BLaER1 treated with 17β-estradiol and CSF1 and Interleukin-3, amounts not matched to agents 10 nM and 100 nM (cell line): ENCODE results near the gene CEMIP2.

Source experiments
- H3K27ac ChIP-seq, 11 experiments: shearing (Covaris generic); formaldehyde crosslinking; 2 replicates each; pipeline ENCODE4 v1.8.1; 2022
- H3K27me3 ChIP-seq, 11 experiments: shearing (Covaris generic); formaldehyde crosslinking; 2 replicates each; pipeline ENCODE4 v1.8.1; 2022
- H3K36me3 ChIP-seq, 11 experiments: shearing (Covaris generic); formaldehyde crosslinking; 2 replicates each; pipeline ENCODE4 v1.8.1; 2022
- H3K4me1 ChIP-seq, 10 experiments: shearing (Covaris generic); formaldehyde crosslinking; 2 replicates each; pipeline ENCODE4 v1.8.1; 2022
- H3K4me2 ChIP-seq, 11 experiments: shearing (Covaris generic); formaldehyde crosslinking; 2 replicates each; pipeline ENCODE4 v1.8.1; 2022
- H3K4me3 ChIP-seq, 10 experiments: shearing (Covaris generic); formaldehyde crosslinking; 2 replicates each; pipeline ENCODE4 v1.8.1; 2022
- H3K9ac ChIP-seq, 11 experiments: shearing (Covaris generic); formaldehyde crosslinking; 2 replicates each; pipeline ENCODE4 v1.8.1; 2022
- H3K9me3 ChIP-seq, 11 experiments: shearing (Covaris generic); formaldehyde crosslinking; replicated peaks in 1 of 11; 2 replicates each; pipeline ENCODE4 v1.8.1; 2022
- H4K20me1 ChIP-seq, 11 experiments: shearing (Covaris generic); formaldehyde crosslinking; 2 replicates each; pipeline ENCODE4 v1.8.1; 2022
- Cebpa-rat ChIP-seq, 11 experiments: shearing (Covaris generic); IDR thresholded peaks; 2 replicates each; pipeline ENCODE4 v1.8.1; 2022

CEMIP2 gene

GRCh38 chr9:71656496-71656895 lies 111.8 kb downstream of the CEMIP2 start:
- Histone ChIP-seq H3K4me1 (peaks cover 0 to 5% (median 0%) of the 10 kb centered on the region in 10 experiments; a peak in 1 of 20 replicates), H3K27ac (no peak overlapping the region), H3K4me2 (no peak overlapping the region), H3K9me3 (peaks cover 12 to 30% (median 20%) of the 10 kb centered on the region in 11 experiments), H3K36me3 (peaks cover 0 to 4% (median 0%) of the 10 kb centered on the region in 11 experiments; a peak in 1 of 22 replicates), H3K9ac (no peak overlapping the region), H4K20me1 (no peaks in the 10 kb centered on the region), H3K4me3 (no peak overlapping the region), H3K27me3 (no peaks in the 10 kb centered on the region)
- TF ChIP-seq Cebpa-rat (IDR thresholded peaks at IDR 0.05), result no peak

GRCh38 chr9:71655778-71656177 lies 112.5 kb downstream of the CEMIP2 start:
- Histone ChIP-seq H3K27ac (no peak overlapping the region), H3K27me3 (no peaks in the 10 kb centered on the region), H3K9me3 (peaks cover 12 to 30% (median 20%) of the 10 kb centered on the region in 11 experiments), H3K4me1 (peaks cover 0 to 10% (median 0%) of the 10 kb centered on the region in 10 experiments; a peak in 1 of 20 replicates), H3K4me2 (no peak overlapping the region), H3K9ac (no peak overlapping the region), H4K20me1 (no peaks in the 10 kb centered on the region), H3K4me3 (no peak overlapping the region), H3K36me3 (peaks cover 0 to 4% (median 0%) of the 10 kb centered on the region in 11 experiments; a peak in 1 of 22 replicates)
- no peak for TF ChIP-seq Cebpa-rat (IDR thresholded peaks at IDR 0.05)

GRCh38 chr9:71655141-71655540 lies 113.2 kb downstream of the CEMIP2 start:
- Histone ChIP-seq H4K20me1 (no peaks in the 10 kb centered on the region), H3K36me3 (peaks cover 0 to 4% (median 0%) of the 10 kb centered on the region in 11 experiments; a peak in 1 of 22 replicates), H3K4me1 (peaks cover 0 to 13% (median 0%) of the 10 kb centered on the region in 10 experiments; a peak in 1 of 20 replicates), H3K27me3 (no peaks in the 10 kb centered on the region), H3K4me3 (no peak overlapping the region), H3K9ac (no peak overlapping the region), H3K27ac (no peak overlapping the region), H3K4me2 (no peak overlapping the region), H3K9me3 (peaks cover 12 to 30% (median 20%) of the 10 kb centered on the region in 11 experiments)
- no peak for TF ChIP-seq Cebpa-rat (IDR thresholded peaks at IDR 0.05)

- TF ChIP-seq Cebpa-rat (IDR thresholded peaks at IDR 0.05), result no peak
- H3K9ac ChIP-seq, result no peak overlapping the region
- peaks cover 9 to 19% (median 11%) of the 10 kb centered on the region in 11 experiments for H3K9me3 ChIP-seq
- peaks cover 10 to 34% (median 10%) of the 10 kb centered on the region in 10 experiments for H3K4me1 ChIP-seq
- H4K20me1 ChIP-seq, result no peaks in the 10 kb centered on the region
- H3K27me3 ChIP-seq, result no peaks in the 10 kb centered on the region
- H3K36me3 ChIP-seq, result peaks cover 0 to 4% (median 0%) of the 10 kb centered on the region in 11 experiments; a peak in 1 of 22 replicates
- no peak overlapping the region for H3K4me3 ChIP-seq
- H3K27ac ChIP-seq, result no peak overlapping the region
- H3K4me2 ChIP-seq, result no peak overlapping the region
These were observed 115.8 kb downstream of the CEMIP2 start for GRCh38 chr9:71652480-71652879.

- H4K20me1 ChIP-seq, result no peaks in the 10 kb centered on the region
- no peaks in the 10 kb centered on the region for H3K27me3 ChIP-seq
- H3K4me1 ChIP-seq, result peaks cover 27 to 74% (median 39%) of the 10 kb centered on the region in 10 experiments
- no peak for TF ChIP-seq Cebpa-rat (IDR thresholded peaks at IDR 0.05)
- peak overlapping the region in 5 of 11 experiments; percentile 6 to 58 (median 14); a peak in 5 of 22 replicates for H3K27ac ChIP-seq
- no peaks in the 10 kb centered on the region for H3K36me3 ChIP-seq
- H3K9me3 ChIP-seq, result peaks cover 0 to 6% (median 0%) of the 10 kb centered on the region in 11 experiments; a peak in 1 of 22 replicates
- H3K9ac ChIP-seq, result no peak overlapping the region
- no peak overlapping the region for H3K4me3 ChIP-seq
- peak overlapping the region in 8 of 11 experiments; percentile 11 to 91 (median 89); a peak in 13 of 22 replicates for H3K4me2 ChIP-seq
These were observed 119.9 kb downstream of the CEMIP2 start for GRCh38 chr9:71648453-71648852.

- Histone ChIP-seq H3K4me2 (peak overlapping the region; percentile 64 to 91 (median 88)), H3K4me3 (peak overlapping the region in 3 of 10 experiments; percentile 1 to 12 (median 3); a peak in 4 of 20 replicates), H3K9ac (peak overlapping the region in 2 of 11 experiments; percentile 27 to 35; a peak in 1 of 22 replicates)
These were observed 121.2 kb downstream of the CEMIP2 start for GRCh38 chr9:71647094-71647591.

GRCh38 chr9:71646131-71646530 lies 122.2 kb downstream of the CEMIP2 start:
- Histone ChIP-seq H3K36me3 (no peaks in the 10 kb centered on the region), H3K4me2 (peak overlapping the region in 10 of 11 experiments; percentile 64 to 91 (median 89); a peak in 20 of 22 replicates), H3K9me3 (peaks cover 0 to 6% (median 0%) of the 10 kb centered on the region in 11 experiments; a peak in 2 of 22 replicates), H3K9ac (no peak overlapping the region; a peak in 1 of 22 replicates), H3K27ac (peak overlapping the region in 8 of 11 experiments; percentile 26 to 69 (median 58); a peak in 10 of 22 replicates), H3K4me3 (no peak overlapping the region), H3K27me3 (no peaks in the 10 kb centered on the region), H4K20me1 (no peaks in the 10 kb centered on the region), H3K4me1 (peaks cover 27 to 90% (median 39%) of the 10 kb centered on the region in 10 experiments)
- no peak for TF ChIP-seq Cebpa-rat (IDR thresholded peaks at IDR 0.05)

More at GRCh38 chr9:71647094-71647591, 121.2 kb downstream of the CEMIP2 start:
- peak overlapping the region in 8 of 11 experiments; percentile 26 to 69 (median 58); a peak in 14 of 22 replicates for H3K27ac ChIP-seq
- no peaks in the 10 kb centered on the region for H3K36me3 ChIP-seq
- no peak for TF ChIP-seq Cebpa-rat (IDR thresholded peaks at IDR 0.05)
- no peaks in the 10 kb centered on the region for H4K20me1 ChIP-seq
- H3K9me3 ChIP-seq, result peaks cover 0 to 6% (median 0%) of the 10 kb centered on the region in 11 experiments; a peak in 2 of 22 replicates
- no peaks in the 10 kb centered on the region for H3K27me3 ChIP-seq
- peaks cover 27 to 84% (median 39%) of the 10 kb centered on the region in 10 experiments for H3K4me1 ChIP-seq

- no peaks in the 10 kb centered on the region for H4K20me1 ChIP-seq
- H3K9ac ChIP-seq, result no peak overlapping the region; a peak in 1 of 22 replicates
- peaks cover 0 to 6% (median 0%) of the 10 kb centered on the region in 11 experiments; a peak in 2 of 22 replicates for H3K9me3 ChIP-seq
- H3K36me3 ChIP-seq, result no peaks in the 10 kb centered on the region
- H3K4me2 ChIP-seq, result peak overlapping the region in 7 of 11 experiments; percentile 19 to 91 (median 90); a peak in 9 of 22 replicates
- H3K27ac ChIP-seq, result peak overlapping the region in 4 of 11 experiments; percentile 45 to 69 (median 56); a peak in 5 of 22 replicates
- H3K4me1 ChIP-seq, result peaks cover 27 to 95% (median 39%) of the 10 kb centered on the region in 10 experiments
- no peak overlapping the region for H3K4me3 ChIP-seq
- no peaks in the 10 kb centered on the region for H3K27me3 ChIP-seq
- no peak for TF ChIP-seq Cebpa-rat (IDR thresholded peaks at IDR 0.05)
These were observed 123.4 kb downstream of the CEMIP2 start for GRCh38 chr9:71644819-71645362.

- Histone ChIP-seq H3K4me2 (peak overlapping the region in 5 of 11 experiments; percentile 1 to 91 (median 29); a peak in 6 of 22 replicates), H3K27ac (peak overlapping the region in 2 of 11 experiments; percentile 53 to 69; a peak in 3 of 22 replicates), H3K36me3 (no peaks in the 10 kb centered on the region), H4K20me1 (no peaks in the 10 kb centered on the region), H3K9me3 (peaks cover 0 to 5% (median 0%) of the 10 kb centered on the region in 11 experiments; a peak in 1 of 22 replicates), H3K4me3 (no peak overlapping the region; a peak in 1 of 20 replicates), H3K9ac (no peak overlapping the region), H3K27me3 (no peaks in the 10 kb centered on the region), H3K4me1 (peaks cover 25 to 97% (median 36%) of the 10 kb centered on the region in 10 experiments)
- TF ChIP-seq Cebpa-rat (IDR thresholded peaks at IDR 0.05), result no peak
These were observed 125.0 kb downstream of the CEMIP2 start for GRCh38 chr9:71643330-71643729.
